ENCODE measurements around the gene ETFA.

ETFA gene

GRCh38 chr15:76195506-76196268 lies 115.6 kb downstream of the ETFA start:
- DNase-seq (ENCODE audit: low read depth) = no peak

- DNase-seq (ENCODE audit: low read depth) = peak; percentile 27
Observed at GRCh38 chr15:76193934-76194333, 117.3 kb downstream of the ETFA start.

GRCh38 chr15:76192715-76193114 lies 118.6 kb downstream of the ETFA start:
- DNase-seq (ENCODE audit: low read depth) = no peak

DNA sequence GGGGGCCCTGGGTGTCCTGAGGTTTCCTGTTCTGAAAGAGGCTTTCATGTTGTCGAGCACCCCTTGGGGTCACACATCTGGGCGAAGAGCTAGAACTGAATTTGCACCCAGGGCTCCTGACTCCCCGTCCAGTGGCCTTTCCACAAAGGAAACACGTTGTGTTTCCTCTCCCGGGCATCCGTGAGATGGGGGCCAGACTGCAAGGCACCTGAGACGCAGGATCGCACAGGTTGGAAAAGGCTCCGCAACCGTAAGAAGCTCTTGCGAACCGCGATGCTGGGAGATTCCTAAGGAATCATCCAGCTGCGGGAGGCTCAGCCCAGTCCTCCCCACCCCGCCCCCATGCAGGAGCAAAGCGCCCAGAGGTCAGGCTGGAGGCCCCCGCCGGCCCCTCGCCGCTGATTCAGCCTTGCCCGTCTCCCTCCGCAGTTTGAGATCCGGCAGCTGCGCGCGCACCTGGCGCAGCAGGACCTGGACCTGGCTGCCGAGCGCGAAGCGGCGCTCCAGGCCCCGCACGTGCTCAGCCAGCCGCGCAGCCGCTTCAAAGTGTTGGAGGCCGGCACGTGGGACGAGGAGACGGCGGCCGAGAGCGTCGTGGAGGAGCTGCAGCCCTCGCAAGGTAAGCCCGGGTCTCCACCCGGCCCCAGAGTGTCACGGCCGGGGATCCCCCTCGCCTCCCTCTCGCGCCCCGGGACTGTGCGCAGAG lies 119.6 kb downstream of the ETFA start:
- no peak for DNase-seq (ENCODE audit: low read depth)

- DNase-seq (ENCODE audit: low read depth) = peak; percentile 76
Observed at GRCh38 chr15:76190751-76191538, 120.3 kb downstream of the ETFA start.

GRCh38 chr15:76190070-76190564 lies 121.2 kb downstream of the ETFA start:
- no peak for DNase-seq (ENCODE audit: low read depth)

GRCh38 chr15:76189106-76189505 lies 122.2 kb downstream of the ETFA start:
- no peak for DNase-seq (ENCODE audit: low read depth)

DNA sequence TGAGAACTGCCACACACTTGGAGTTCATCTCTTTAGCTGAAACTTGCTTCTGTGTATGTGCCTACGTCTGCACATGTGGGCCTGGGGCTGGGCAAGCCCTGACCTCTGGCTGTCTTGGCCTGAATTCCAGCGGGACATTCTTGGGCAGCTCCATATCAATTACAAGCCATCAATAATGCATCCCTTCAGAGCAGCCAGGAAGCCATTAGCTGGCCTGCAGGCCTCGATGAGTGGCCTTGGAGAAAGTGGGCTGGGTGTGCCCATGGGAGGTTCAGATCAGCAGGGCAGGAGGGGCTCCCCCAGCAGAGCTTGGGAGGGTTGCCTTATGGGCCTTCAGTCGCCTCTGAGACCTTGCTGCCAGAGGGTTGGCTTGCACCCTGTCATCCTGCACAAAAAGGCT lies 124.1 kb downstream of the ETFA start:
- no peak for DNase-seq (ENCODE audit: low read depth)

DNA sequence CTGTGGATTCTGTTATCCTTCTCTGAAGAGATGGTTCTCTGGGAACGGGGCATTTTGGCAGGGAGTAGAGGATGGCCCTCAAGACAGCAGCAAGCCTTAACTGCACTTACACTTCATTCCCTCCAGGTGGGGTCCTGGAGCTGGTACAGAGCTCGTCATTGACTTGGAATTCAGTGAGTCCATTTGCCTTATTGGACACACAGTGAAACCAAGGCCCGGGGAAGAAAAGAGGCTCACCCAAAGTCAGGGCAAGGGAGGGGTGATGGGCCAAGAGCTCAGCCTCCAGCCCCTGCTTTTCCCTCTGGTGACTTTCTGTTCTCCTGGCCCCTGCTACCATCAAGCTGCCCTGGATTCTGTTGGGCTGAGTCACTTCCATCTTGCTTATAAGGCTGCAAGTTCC lies 125.6 kb downstream of the ETFA start:
- peak; percentile 89 for DNase-seq (ENCODE audit: low read depth)

- DNase-seq (ENCODE audit: low read depth) = no peak
Observed at GRCh38 chr15:76184650-76185035, 126.6 kb downstream of the ETFA start.

- DNase-seq (ENCODE audit: low read depth) = no peak
Observed at GRCh38 chr15:76183930-76184649, 127.2 kb downstream of the ETFA start.

GRCh38 chr15:76181705-76182107 lies 129.6 kb downstream of the ETFA start:
- DNase-seq (ENCODE audit: low read depth) = no peak

DNA sequence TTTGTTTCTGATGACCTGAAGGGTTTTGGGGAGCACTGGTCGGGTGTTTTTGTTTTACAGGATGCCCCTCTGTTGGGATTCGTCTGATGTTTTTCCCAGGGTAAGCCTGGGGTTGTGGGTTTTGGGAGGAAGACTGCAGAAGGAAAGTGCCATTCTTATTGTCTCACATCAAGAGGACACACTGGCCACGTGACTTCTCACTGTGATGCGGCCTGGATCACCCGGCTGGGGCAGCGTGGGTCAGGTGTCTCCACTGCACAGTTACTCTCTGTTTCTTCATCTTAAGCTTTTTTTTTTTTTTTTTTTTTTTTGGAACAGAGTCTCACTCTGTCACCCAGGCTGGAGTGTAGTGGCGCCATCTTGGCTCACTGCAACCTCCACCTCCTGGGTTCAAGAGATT lies 130.9 kb downstream of the ETFA start:
- DNase-seq (ENCODE audit: low read depth) = no peak

- no peak for DNase-seq (ENCODE audit: low read depth)
Observed at GRCh38 chr15:76179023-76179422, 132.2 kb downstream of the ETFA start.

DNA sequence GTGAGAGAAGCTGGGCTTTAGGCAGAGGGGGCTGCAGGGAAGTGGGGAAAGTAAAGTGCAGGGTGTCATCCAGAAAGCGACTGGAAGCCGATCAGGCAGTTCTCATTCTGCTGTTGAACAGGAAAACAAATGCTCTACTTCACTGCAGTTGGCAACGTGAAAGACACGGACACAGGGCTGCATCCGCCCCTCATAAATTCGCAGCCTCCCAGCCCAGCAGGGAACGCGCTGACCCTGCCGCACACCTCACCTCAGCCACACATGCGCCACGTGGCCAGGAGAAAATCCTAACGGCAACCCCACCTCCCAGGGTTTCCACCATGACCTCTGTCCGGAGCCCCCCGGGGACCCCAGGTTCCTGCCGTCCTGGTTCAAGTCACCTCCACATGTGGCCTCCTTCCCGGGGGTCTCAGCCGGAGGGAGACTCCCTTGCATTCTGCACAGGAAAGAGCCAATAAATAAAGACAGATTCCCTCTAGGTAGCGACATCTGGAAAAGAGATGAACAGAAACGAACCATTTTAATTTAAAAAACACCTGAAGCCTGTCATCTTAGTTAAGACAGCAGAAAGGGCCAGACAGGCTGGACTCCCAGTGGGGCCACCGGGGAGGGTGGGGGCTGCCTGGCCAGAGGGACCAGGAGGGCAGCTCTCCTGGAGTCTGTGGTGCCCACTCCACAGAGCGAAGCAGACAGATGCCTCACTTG lies 132.8 kb downstream of the ETFA start:
- DNase-seq (ENCODE audit: low read depth) = peak; percentile 27

DNA sequence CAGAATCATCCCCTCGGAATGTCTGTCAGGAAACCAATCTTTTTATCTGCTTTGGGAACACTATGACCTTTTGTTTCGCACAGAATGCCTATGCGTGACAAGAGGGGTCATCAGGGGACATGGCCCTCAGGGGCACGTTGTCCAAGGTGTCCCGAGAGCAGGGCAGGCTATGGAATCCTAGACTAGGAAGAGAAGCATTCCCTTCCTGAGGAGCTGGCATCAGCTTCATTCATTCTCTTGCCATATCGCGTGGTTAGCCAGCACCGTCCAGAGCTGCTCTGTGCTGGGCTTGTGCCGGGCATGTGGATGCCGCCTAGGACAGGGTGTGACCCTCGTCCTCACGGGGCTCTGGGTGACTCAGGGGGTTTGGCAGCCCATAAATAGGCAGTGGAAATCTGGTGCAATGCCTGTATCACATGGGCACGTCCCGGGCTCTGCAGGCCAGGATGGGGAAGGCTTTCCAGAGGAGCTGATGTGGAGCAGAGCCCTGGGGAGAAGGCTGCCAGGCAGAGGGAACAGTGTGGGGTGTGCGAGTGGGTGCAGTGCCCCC lies 133.7 kb downstream of the ETFA start:
- DNase-seq (ENCODE audit: low read depth) = peak; percentile 88

- DNase-seq (ENCODE audit: low read depth) = no peak
Observed at GRCh38 chr15:76176487-76177085, 134.7 kb downstream of the ETFA start.

GRCh38 chr15:76176059-76176458 lies 135.2 kb downstream of the ETFA start:
- DNase-seq (ENCODE audit: low read depth) = no peak

GRCh38 chr15:76175442-76175841 lies 135.8 kb downstream of the ETFA start:
- DNase-seq (ENCODE audit: low read depth) = no peak

DNA sequence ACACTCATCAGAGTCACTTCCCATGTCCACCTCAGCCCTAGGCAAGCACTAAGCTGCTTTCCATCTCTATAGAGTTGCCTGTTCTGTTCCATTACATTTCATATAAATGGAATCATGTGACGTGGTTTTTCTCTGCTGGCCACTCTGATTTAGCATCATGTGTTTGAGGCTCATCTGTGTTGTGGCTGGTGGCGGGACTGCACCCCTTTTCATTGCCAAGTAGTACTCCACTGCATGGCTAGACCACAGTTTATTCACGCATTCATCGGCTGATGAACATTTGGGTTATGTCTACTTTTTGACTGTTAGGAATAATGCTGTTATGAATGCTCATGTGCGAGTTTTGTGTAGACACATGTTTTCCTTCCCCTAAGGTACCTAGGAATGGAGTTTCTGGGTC lies 136.6 kb downstream of the ETFA start:
- DNase-seq (ENCODE audit: low read depth) = no peak
